GM23248 (cell line): ENCODE data around the gene SNX4. TPM values are rescaled to one million over a fixed set of nuclear protein-coding genes. Genes with fewer than 3 reads are reported as not detected.

Experiments used
- DNase-seq: peaks from one replicate; pipeline ENCODE4 v3.0.0-alpha.2; 2015
- H2AFZ ChIP-seq: fragments of 200-600 bp; sonication (generic); 2 replicates; pipeline ENCODE4 v1.6.1; 2016; ENCODE audit warnings: antibody characterized with exemption
- H3F3A ChIP-seq: fragments of 200-600 bp; sonication (generic); 2 replicates; pipeline ENCODE4 v1.6.1; 2016; ENCODE audit warnings: mild to moderate bottlenecking, antibody characterized with exemption, mixed run types; ENCODE audit not compliant: insufficient read depth
- H3K27ac ChIP-seq: fragments of 200-600 bp; sonication (generic); 2 replicates; pipeline ENCODE4 v1.5.1; 2016; ENCODE audit warnings: mild to moderate bottlenecking
- H3K27me3 ChIP-seq: fragments of 200-600 bp; sonication (generic); replicated peaks from 2 replicates; pipeline ENCODE4 v1.6.1; 2016; ENCODE audit warnings: mild to moderate bottlenecking; ENCODE audit not compliant: insufficient read depth
- H3K36me3 ChIP-seq: fragments of 200-600 bp; sonication (generic); 2 replicates; pipeline ENCODE4 v1.6.1; 2016; ENCODE audit warnings: low read depth, mild to moderate bottlenecking
- H3K4me1 ChIP-seq: fragments of 200-600 bp; sonication (generic); 2 replicates; pipeline ENCODE4 v1.6.1; 2016; ENCODE audit warnings: mild to moderate bottlenecking; ENCODE audit not compliant: insufficient read depth
- H3K4me2 ChIP-seq: fragments of 200-600 bp; sonication (generic); one replicate; pipeline ENCODE4 v1.6.1; 2016; ENCODE audit warnings: mild to moderate bottlenecking; ENCODE audit not compliant: unreplicated experiment
- H3K4me3 ChIP-seq: fragments of 200-600 bp; sonication (generic); 2 replicates; pipeline ENCODE4 v1.5.1; 2016; ENCODE audit warnings: mild to moderate bottlenecking
- H3K79me2 ChIP-seq: fragments of 200-600 bp; sonication (generic); 2 replicates; pipeline ENCODE4 v1.6.1; 2016; ENCODE audit warnings: mild to moderate bottlenecking; ENCODE audit not compliant: insufficient read depth
- H3K9ac ChIP-seq: fragments of 200-600 bp; sonication (generic); 2 replicates; pipeline ENCODE4 v1.6.1; 2016; ENCODE audit warnings: mild to moderate bottlenecking
- H3K9me2 ChIP-seq: fragments of 200-600 bp; sonication (generic); 2 replicates; pipeline ENCODE4 v1.6.1; 2016; ENCODE audit warnings: mixed run types, mild to moderate bottlenecking, moderate library complexity; ENCODE audit not compliant: insufficient read depth
- H3K9me3 ChIP-seq: fragments of 200-600 bp; sonication (generic); one replicate; pipeline ENCODE4 v1.6.1; 2017; ENCODE audit warnings: low read depth
- H4K20me1 ChIP-seq: fragments of 200-600 bp; sonication (generic); 2 replicates; pipeline ENCODE4 v1.6.0; 2016; ENCODE audit not compliant: insufficient read depth
- EZH2 ChIP-seq: fragments of 200-600 bp; sonication (generic); IDR thresholded peaks from 2 replicates; pipeline ENCODE4 v1.6.1; 2018; ENCODE audit warnings: antibody characterized with exemption, mild to moderate bottlenecking; ENCODE audit not compliant: insufficient read depth, poor library complexity, severe bottlenecking
- EZH2phosphoT487 ChIP-seq: fragments of 200-600 bp; sonication (generic); IDR thresholded peaks from 2 replicates; pipeline ENCODE4 v1.6.1; 2018; ENCODE audit warnings: antibody characterized with exemption, moderate library complexity, mild to moderate bottlenecking, low read depth; ENCODE audit not compliant: insufficient read depth
- WGBS, 2 experiments: methylation state at CpG; one replicate each; pipeline ENCODE4 v1.1.6; 2015 to 2017; ENCODE audit warnings: low lambda C conversion rate in 2 of 2, low coverage in 1 of 2; ENCODE audit errors: missing lambda C conversion rate in 2 of 2; 5-methylcytosine and 5-hydroxymethylcytosine counted together
- in situ Hi-C: fragments of 300-500 bp; cut with MboI; formaldehyde crosslinking; loops from 2 replicates; pipeline ENCODE4 v1.15.0; 2020
- polyA plus RNA-seq: library from polyadenylated mRNA; unstranded; fragments of >200 nt; fragmentation: Nextera tagmentation; extraction: Ambion mirVana; gene quantifications from 2 replicates; pipeline ENCODE4 v1.2.1, GENCODE V29; 2016
- total RNA-seq: library from RNA; depleted of rRNA; stranded (reverse); fragments of >200 nt; shearing (Covaris generic); gene quantifications from 2 replicates; pipeline ENCODE4 v1.2.3, GENCODE V29; 2014; rRNA removed

SNX4 gene
- total RNA-seq (28.4 and 31.6 TPM in 2 replicates), polyA plus RNA-seq (27.6 and 29.8 TPM in 2 replicates)

DNA sequence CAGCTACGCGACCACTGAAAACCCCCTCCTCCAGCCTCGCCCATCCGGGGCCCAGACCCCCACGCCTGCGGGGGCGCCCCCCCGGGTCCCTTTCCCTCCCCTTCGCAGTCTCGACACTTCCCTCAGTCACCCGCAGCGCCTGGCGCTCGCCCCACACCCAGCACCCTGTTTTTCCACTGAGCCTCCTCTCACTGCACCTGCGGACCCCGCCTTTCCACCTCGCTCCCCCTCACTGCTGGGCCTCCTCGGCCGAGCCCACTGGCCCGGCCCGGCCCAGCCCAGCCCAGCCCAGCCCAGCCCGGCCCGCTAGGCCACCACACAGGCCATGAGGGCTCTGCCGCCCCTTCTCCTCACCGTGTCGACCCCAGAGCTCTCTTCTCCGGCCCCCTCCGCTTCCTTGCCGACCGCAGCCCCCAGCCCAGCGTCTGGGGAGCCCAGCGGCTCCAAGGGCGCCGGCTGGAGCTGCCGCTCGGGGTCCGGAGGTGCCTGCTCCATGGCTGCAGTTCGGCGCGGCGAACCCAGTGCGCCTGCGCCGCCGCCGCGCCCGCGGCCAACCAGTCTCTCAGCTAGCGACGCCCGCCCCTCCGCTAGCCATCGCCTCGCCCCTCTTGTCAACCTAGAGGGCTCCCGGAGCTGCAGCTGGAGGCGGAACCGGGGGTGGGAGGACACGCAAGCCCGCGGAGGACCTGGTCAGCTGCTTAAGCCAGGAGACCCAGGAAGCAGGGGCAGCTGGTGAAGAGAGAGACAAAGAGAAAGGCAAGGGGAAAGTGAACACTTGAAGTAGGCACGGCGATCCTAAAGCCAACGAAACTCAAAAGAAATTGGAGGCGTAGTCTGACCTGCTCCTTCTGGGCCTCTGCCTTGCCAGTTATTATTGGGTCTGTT, at the start of gene SNX4:
Gene SNX4, minus strand, starts transcription at position 525 of the 885 bp plus-strand sequence. Its CDS starts 30 bp downstream, at position 495.
- H3K9me2 ChIP-seq: no peaks in the 10 kb centered on the region
- no peaks in the 10 kb centered on the region for H3K9me3 ChIP-seq
- peak within 1 kb of the TSS; percentile 61 for H3K27ac ChIP-seq
- TF ChIP-seq EZH2: no peak
- TF ChIP-seq EZH2phosphoT487: no peak
- 0 out of 2 replicates have a peak, but pooled peaks cover 3% of the 10 kb centered on the region for H3K4me1 ChIP-seq
- peak within 1 kb of the TSS; percentile 90 for H2AFZ ChIP-seq
- H3K4me2 ChIP-seq: peak within 1 kb of the TSS; percentile 95
- peaks cover 6% of the 10 kb centered on the region; the same call in 1 of the 2 replicates for H3K36me3 ChIP-seq
- H3K4me3 ChIP-seq: peak within 1 kb of the TSS; percentile 97
- peak; percentile 98 for DNase-seq
- H4K20me1 ChIP-seq: no peaks in the 10 kb centered on the region
- peak within 1 kb of the TSS; percentile 95 for H3K9ac ChIP-seq
- peaks cover 56% of the 10 kb centered on the region for H3K79me2 ChIP-seq
- H3F3A ChIP-seq: no peaks in the 10 kb centered on the region
- 1% methylated on average over 39 to 65 of the region's 65 CpGs for WGBS, 2 experiments
- H3K27me3 ChIP-seq: no peaks in the 10 kb centered on the region
- in situ Hi-C loops: no loop called here

GRCh38 chr3:125556314-125556713, 36.3 kb upstream of the SNX4 start:
- no peaks in the 10 kb centered on the region for H4K20me1 ChIP-seq
- 0 out of 2 replicates have a peak, but pooled peaks cover 5% of the 10 kb centered on the region for H3F3A ChIP-seq
- no peaks in the 10 kb centered on the region for H3K27me3 ChIP-seq
- peak overlapping the region; percentile 44 for H3K4me2 ChIP-seq
- peak overlapping the region; percentile 3; the same call in 1 of the 2 replicates for H3K9ac ChIP-seq
- in situ Hi-C loops: no loop called here
- H3K4me1 ChIP-seq: peaks cover 14% of the 10 kb centered on the region
- 92 to 100% methylated on average over 1 of the region's 1 CpG for WGBS, 2 experiments
- peak overlapping the region; percentile 35; the same call in 1 of the 2 replicates for H3K27ac ChIP-seq
- no peaks in the 10 kb centered on the region for H3K79me2 ChIP-seq
- DNase-seq: peak; percentile 46
- H3K9me3 ChIP-seq: no peaks in the 10 kb centered on the region
- no peak overlapping the region for H2AFZ ChIP-seq
- no peak for TF ChIP-seq EZH2phosphoT487
- no peak for TF ChIP-seq EZH2
- H3K4me3 ChIP-seq: no peak overlapping the region
- H3K9me2 ChIP-seq: no peaks in the 10 kb centered on the region
- H3K36me3 ChIP-seq: no peaks in the 10 kb centered on the region

- Histone ChIP-seq H3K9me2 (no peaks in the 10 kb centered on the region), H2AFZ (no peak overlapping the region), H3K9ac (no peak overlapping the region), H3K27ac (no peak overlapping the region), H3K4me2 (no peak overlapping the region), H4K20me1 (no peaks in the 10 kb centered on the region), H3K4me3 (no peak overlapping the region), H3K27me3 (no peaks in the 10 kb centered on the region), H3K79me2 (no peaks in the 10 kb centered on the region), H3K4me1 (peaks cover 14% of the 10 kb centered on the region), H3K36me3 (peaks cover 5% of the 10 kb centered on the region; the same call in 1 of the 2 replicates), H3K9me3 (no peaks in the 10 kb centered on the region), H3F3A (0 out of 2 replicates have a peak, but pooled peaks cover 5% of the 10 kb centered on the region)
- DNase-seq: peak; percentile 19
- WGBS, 2 experiments: 79 to 83% methylated on average over 4 of the region's 4 CpGs
- in situ Hi-C loops: no loop called here
- TF ChIP-seq EZH2phosphoT487: no peak
- TF ChIP-seq EZH2: no peak
These were observed 32.4 kb upstream of the SNX4 start for GRCh38 chr3:125552401-125552800.

GRCh38 chr3:125528920-125529319, 8.9 kb upstream of the SNX4 start:
- no peaks in the 10 kb centered on the region for H3K79me2 ChIP-seq
- in situ Hi-C loops: no loop called here

More at GRCh38 chr3:125528920-125529319, 8.9 kb upstream of the SNX4 start:
- no peak overlapping the region for H3K4me3 ChIP-seq
- no peak overlapping the region for H3K9ac ChIP-seq
- no peak overlapping the region for H2AFZ ChIP-seq
- H3K27me3 ChIP-seq: no peaks in the 10 kb centered on the region
- H3K4me2 ChIP-seq: no peak overlapping the region
- no peak overlapping the region for H3K27ac ChIP-seq
- TF ChIP-seq EZH2phosphoT487: no peak
- no peak for TF ChIP-seq EZH2
- H3K9me2 ChIP-seq: no peaks in the 10 kb centered on the region
- H3K4me1 ChIP-seq: no peaks in the 10 kb centered on the region
- no peaks in the 10 kb centered on the region for H3F3A ChIP-seq
- no peak for DNase-seq
- H3K9me3 ChIP-seq: no peaks in the 10 kb centered on the region
- H4K20me1 ChIP-seq: no peaks in the 10 kb centered on the region
- peaks cover 13% of the 10 kb centered on the region; the same call in 1 of the 2 replicates for H3K36me3 ChIP-seq
